ENCODE measurements around the gene PSMB2.

Gene PSMB2

GRCh38 chr1:35570589-35571137 lies 70.7 kb downstream of the PSMB2 start:
- no peak for DNase-seq

- no peak for DNase-seq
These were observed 71.4 kb downstream of the PSMB2 start for GRCh38 chr1:35569936-35570335.

DNA sequence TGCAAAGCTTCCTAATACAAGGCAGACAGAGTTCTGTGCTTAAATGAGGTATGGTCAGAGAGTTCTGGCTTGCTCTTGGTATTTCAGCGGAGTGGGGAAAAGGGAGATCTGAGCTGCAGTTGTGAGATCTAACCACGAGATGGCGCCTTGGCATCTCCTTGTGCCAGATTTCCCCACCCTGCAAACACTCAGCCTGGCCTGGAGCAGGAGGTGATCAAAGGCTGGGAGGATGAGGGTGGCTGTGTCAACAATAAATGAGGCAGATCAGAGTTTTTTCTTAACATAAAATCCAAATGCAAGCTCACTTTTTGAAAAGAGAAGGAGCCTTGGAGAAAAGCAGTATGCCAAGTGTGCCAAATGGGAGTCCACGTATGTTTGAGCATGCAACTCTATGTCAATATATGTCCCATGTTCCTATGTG lies 72.3 kb downstream of the PSMB2 start:
- DNase-seq: peak; percentile 62 to 66

GRCh38 chr1:35567947-35568558 lies 73.3 kb downstream of the PSMB2 start:
- no peak for DNase-seq

DNA sequence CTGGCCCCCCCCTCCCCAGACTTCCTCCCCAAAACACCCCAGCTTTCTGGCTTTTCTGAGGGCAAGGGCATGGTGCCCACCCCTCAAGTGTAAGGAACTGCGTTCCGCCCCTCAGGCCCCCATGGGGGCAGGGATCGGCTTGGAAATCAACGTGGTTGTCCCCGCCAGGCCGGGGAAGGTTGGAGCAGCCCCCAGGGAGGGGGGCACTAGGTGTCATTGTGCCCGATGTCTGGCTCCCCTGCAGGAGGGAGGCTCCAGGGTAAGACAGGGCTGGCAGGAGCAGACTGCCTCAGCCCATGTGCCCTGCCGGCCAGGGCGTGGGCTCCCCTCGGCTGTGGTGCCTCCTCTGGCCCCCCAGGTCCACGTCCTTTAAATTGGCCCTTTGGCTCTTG lies 75.6 kb downstream of the PSMB2 start:
- DNase-seq: no peak

- no peak for DNase-seq
These were observed 76.2 kb downstream of the PSMB2 start for GRCh38 chr1:35564884-35565741.

- peak; percentile 62 to 77 for DNase-seq
These were observed 77.1 kb downstream of the PSMB2 start for GRCh38 chr1:35564037-35564883.

GRCh38 chr1:35563166-35563565 lies 78.2 kb downstream of the PSMB2 start:
- no peak for DNase-seq

DNA sequence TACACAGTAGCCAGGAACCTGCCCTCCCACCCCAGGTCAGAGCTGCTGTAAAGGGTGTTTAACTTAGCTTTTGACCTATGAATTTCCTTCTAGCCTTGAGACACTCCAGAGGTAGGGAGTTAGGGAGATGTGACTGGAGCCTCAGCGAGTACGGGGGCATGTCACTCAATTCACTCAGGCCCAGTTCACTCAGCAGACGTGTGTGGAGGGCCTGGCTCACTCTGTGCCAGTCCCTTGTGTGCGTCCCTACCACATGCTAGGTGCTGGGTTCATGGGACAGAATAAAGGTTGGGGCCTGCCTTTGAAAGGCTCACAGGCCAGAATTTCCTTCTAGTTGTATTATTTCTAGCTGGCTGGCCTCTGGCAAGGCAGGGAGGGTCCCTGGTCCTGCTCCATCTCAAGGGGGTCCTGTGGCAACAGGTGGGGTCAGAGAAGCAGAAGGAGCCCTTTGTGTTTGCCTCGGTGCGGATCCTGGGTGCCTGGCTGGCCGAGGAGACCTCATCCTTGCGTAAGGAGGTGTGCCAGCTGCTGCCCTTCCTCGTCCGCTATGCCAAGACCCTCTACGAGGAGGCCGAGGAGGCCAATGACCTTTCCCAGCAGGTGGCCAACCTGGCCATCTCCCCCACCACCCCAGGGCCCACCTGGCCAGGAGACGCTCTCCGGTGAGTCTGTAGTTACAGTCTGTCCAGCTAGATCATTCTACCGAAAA lies 79.2 kb downstream of the PSMB2 start:
- DNase-seq: no peak

DNA sequence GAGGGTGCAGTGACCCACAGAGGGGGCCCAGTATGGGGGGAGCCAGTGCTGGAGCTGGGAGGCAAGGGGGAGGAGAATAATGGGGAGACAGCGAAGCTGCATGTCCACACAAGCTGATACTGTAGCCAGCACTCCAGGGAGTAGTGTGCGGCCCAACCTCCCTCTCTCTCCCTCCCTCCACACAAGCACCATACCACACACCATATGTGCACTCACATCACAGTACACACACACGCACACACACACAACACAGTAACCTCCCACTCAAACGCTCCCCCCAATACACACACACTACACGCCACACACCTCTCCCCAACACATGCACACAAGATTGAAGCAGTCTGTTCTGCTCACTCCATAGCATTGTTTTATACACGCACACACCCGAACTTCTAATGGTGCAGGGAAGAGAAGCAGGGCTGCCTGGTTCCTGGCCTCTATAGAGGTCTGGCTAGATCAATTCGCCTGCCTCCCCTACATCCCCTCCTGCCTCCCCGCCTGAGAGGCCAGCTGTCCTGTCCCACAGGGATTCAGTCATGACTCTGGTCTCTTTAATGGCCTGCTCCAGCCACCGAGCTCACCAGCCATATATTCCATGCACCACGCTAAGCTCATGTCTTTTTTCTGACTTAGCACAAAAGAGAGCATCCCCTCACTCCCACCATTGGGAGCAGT lies 79.9 kb downstream of the PSMB2 start:
- DNase-seq: no peak

GRCh38 chr1:35560256-35561225 lies 80.8 kb downstream of the PSMB2 start:
- DNase-seq: no peak

DNA sequence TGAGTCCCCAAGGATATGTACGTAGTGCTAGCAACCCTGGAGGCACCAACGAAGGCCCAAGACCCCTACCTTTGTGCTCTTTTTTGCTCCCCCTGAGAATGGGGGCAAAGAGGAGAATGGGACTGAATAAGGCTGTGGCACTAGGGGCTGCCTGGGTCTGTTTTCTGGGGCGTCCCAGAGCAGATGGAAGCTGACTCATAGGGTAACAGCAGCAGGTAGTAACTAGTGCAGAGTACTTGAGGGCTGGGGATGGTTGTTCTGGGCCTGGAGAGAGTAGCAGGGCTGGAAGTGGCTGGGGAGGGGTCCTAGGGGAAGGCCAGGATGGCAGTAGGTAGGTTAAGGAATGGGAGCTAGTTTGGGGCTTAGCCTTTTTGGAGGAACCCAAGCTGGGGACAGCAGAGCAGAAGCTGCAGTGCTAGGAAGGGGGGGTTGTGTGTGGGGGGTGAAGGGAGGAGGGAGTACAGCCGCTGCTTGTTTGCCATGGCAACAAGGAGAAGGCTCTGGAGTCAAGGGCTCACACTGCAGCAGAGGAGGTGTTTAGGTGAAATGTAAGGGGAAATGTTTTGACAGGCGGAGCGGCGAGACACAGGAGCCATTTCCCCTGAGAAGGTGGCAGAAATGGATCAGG lies 81.9 kb downstream of the PSMB2 start:
- DNase-seq: no peak

- no peak for DNase-seq
These were observed 82.7 kb downstream of the PSMB2 start for GRCh38 chr1:35558374-35559316.

GRCh38 chr1:35557611-35558373 lies 83.5 kb downstream of the PSMB2 start, which contains the start of gene NCDN:
NCDN (plus strand) TSS chr1:35557799; CDS start chr1:35558191, 392 bp downstream.
- DNase-seq: peak; percentile 95

- DNase-seq: peak; percentile 77 to 85
These were observed 84.2 kb downstream of the PSMB2 start, which contains the start of gene KIAA0319L for GRCh38 chr1:35557118-35557610. KIAA0319L (minus strand) TSS chr1:35557403; CDS start chr1:35554491, 2,912 bp downstream.

- no peak for DNase-seq
These were observed 84.7 kb downstream of the PSMB2 start for GRCh38 chr1:35556484-35557117.

Data from AML-193 (cell line).